ENCODE results near the gene GON7.
"Not testable (repeated sequence)": the region's sequence is repeated elsewhere in the genome, so short reads cannot be mapped to it uniquely, and the experiment has no call there.

Gene GON7

GRCh38 chr14:93206793-93207467 is at the start of gene GON7, which contains the start of gene UBR7:
Gene GON7, minus strand, starts transcription at chr14:93207065. Its CDS starts 28 bp downstream, at chr14:93207037.
Gene UBR7, plus strand, starts transcription at chr14:93207256. Its CDS starts 36 bp downstream, at chr14:93207292.
- DNase-seq = peak; percentile 96

GRCh38 chr14:93249128-93249831 is 42.4 kb upstream of the GON7 start:
- no peak for DNase-seq

- DNase-seq = no peak
Measured at GRCh38 chr14:93246534-93246933, 39.7 kb upstream of the GON7 start.

GRCh38 chr14:93245764-93246420 is 39.0 kb upstream of the GON7 start:
- no peak for DNase-seq

GRCh38 chr14:93240678-93241000 is 33.8 kb upstream of the GON7 start:
- DNase-seq = no peak

- DNase-seq = peak; percentile 1
Measured at GRCh38 chr14:93239869-93240677, 33.2 kb upstream of the GON7 start.

- no peak for DNase-seq
Measured at GRCh38 chr14:93234798-93235197, 27.9 kb upstream of the GON7 start.

GRCh38 chr14:93233078-93233477 is 26.2 kb upstream of the GON7 start:
- not testable (repeated sequence) for DNase-seq

- no peak for DNase-seq
Measured at GRCh38 chr14:93232159-93232558, 25.3 kb upstream of the GON7 start.

GRCh38 chr14:93231129-93231979 is 24.5 kb upstream of the GON7 start:
- DNase-seq = peak; percentile 6

- DNase-seq = no peak
Measured at GRCh38 chr14:93230539-93230938, 23.7 kb upstream of the GON7 start.

GRCh38 chr14:93228550-93228949 is 21.7 kb upstream of the GON7 start:
- no peak for DNase-seq

- no peak for DNase-seq
Measured at GRCh38 chr14:93223565-93223964, 16.7 kb upstream of the GON7 start.

- DNase-seq = no peak
Measured at GRCh38 chr14:93220509-93220908, 13.6 kb upstream of the GON7 start.

GRCh38 chr14:93219103-93219726 is 12.3 kb upstream of the GON7 start:
- peak; percentile 53 for DNase-seq

GRCh38 chr14:93214598-93214997 is 7.7 kb upstream of the GON7 start:
- DNase-seq = no peak

GRCh38 chr14:93212432-93212831 is 5.6 kb upstream of the GON7 start:
- no peak for DNase-seq

- peak; percentile 49 for DNase-seq
Measured at GRCh38 chr14:93207468-93208308, 823 bp upstream of the GON7 start.

GRCh38 chr14:93201155-93201704 is 5.6 kb downstream of the GON7 start:
- no peak for DNase-seq

- DNase-seq = no peak
Measured at GRCh38 chr14:93200553-93200952, 6.3 kb downstream of the GON7 start.

Data from activated CD4-positive, alpha-beta T cell treated with anti-CD3 and anti-CD28 coated beads, Interleukin-2, Interleukin-6, amounts not matched to agents 100 ng/mL and 50 ng/mL, durations not matched to agents 16 hours and 8 hours (primary cell).